Measurements from ENCODE around the gene EPB41L3.

Gene EPB41L3

GRCh38 chr18:5414546-5414945, 129.3 kb downstream of the EPB41L3 start:
- TF ChIP-seq CTCF (IDR thresholded peaks at IDR 0.05; ENCODE audit: low read length) = no peak
- no peak for TF ChIP-seq EZH2 (IDR thresholded peaks at IDR 0.05; ENCODE audit: borderline replicate concordance, low read length)

DNA sequence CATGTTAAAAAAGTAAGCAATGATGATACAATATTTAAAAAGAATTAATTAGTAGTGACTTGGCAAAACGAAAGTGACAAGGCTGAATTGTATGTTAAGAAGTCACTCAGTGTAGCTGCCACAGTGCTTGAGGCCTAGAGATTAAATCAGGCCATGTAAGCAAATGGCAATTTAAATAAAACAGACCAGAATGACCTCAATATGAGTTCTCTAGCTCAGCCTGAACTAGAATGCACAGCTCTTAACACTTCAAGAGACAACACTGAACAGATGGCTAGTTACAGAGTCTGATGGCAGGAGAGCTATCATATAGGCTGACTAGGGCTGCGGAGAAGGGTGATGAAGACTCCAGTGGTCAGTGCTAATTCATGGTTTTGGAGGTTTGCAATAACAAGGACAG, 130.3 kb downstream of the EPB41L3 start:
- 0 out of 2 replicates have a peak, but pooled peaks cover 5% of the 10 kb centered on the region for H3K27me3 ChIP-seq (ENCODE audit: insufficient read depth, low read length)

More at GRCh38 chr18:5414546-5414945, 129.3 kb downstream of the EPB41L3 start:
- Histone ChIP-seq H3K4me1 (ENCODE audit: insufficient read depth, low read length, severe bottlenecking) (no peaks in the 10 kb centered on the region), H3K27ac (ENCODE audit: low read depth, low read length, poor library complexity, severe bottlenecking) (no peak overlapping the region), H3K9me2 (ENCODE audit: low read depth, low read length) (no peaks in the 10 kb centered on the region), H3K9ac (ENCODE audit: low read length) (no peak overlapping the region), H3K36me3 (ENCODE audit: insufficient read depth, low read length) (no peaks in the 10 kb centered on the region), H3F3A (ENCODE audit: insufficient read depth, low read length) (no peaks in the 10 kb centered on the region), H3K4me2 (ENCODE audit: low read length) (no peak overlapping the region), H3K79me2 (ENCODE audit: insufficient read depth, low read length) (no peaks in the 10 kb centered on the region), H3K27me3 (ENCODE audit: insufficient read depth, low read length) (0 out of 2 replicates have a peak, but pooled peaks cover 9% of the 10 kb centered on the region), H3K4me3 (ENCODE audit: low read depth, low read length, poor library complexity, severe bottlenecking) (no peak overlapping the region), H2AFZ (ENCODE audit: low read length) (no peak overlapping the region), H4K20me1 (ENCODE audit: insufficient read depth, low read length) (no peaks in the 10 kb centered on the region), H3K9me3 (ENCODE audit: low read length) (no peaks in the 10 kb centered on the region)

DNA sequence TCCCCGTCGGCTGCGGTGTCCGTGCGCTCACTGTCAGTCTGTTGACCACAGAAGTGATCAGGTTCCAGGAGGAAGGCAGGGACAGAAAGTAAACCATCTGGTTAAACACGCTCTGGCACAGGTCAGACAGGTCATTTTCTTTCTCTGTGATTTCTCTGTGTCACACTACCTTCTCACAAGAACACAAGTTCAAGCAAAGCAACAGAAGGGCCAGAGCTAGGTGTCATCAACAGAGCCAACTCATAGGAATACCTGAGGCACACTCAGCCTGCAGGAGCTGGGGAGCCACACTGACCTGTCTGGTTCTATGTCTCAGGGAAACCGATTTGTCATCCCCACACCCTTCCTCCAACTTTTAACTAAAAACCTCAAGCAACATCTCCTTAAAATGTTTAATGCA, 133.2 kb downstream of the EPB41L3 start:
- Histone ChIP-seq H3K27ac (ENCODE audit: low read depth, low read length, poor library complexity, severe bottlenecking) (no peak overlapping the region), H3K9me2 (ENCODE audit: low read depth, low read length) (no peaks in the 10 kb centered on the region), H3K9ac (ENCODE audit: low read length) (no peak overlapping the region), H4K20me1 (ENCODE audit: insufficient read depth, low read length) (no peaks in the 10 kb centered on the region), H3F3A (ENCODE audit: insufficient read depth, low read length) (no peaks in the 10 kb centered on the region), H3K79me2 (ENCODE audit: insufficient read depth, low read length) (no peaks in the 10 kb centered on the region), H3K36me3 (ENCODE audit: insufficient read depth, low read length) (no peaks in the 10 kb centered on the region), H3K4me1 (ENCODE audit: insufficient read depth, low read length, severe bottlenecking) (no peaks in the 10 kb centered on the region), H3K4me2 (ENCODE audit: low read length) (no peak overlapping the region), H3K4me3 (ENCODE audit: low read depth, low read length, poor library complexity, severe bottlenecking) (no peak overlapping the region), H3K9me3 (ENCODE audit: low read length) (no peaks in the 10 kb centered on the region), H2AFZ (ENCODE audit: low read length) (no peak overlapping the region), H3K27me3 (ENCODE audit: insufficient read depth, low read length) (0 out of 2 replicates have a peak, but pooled peaks cover 4% of the 10 kb centered on the region)
- TF ChIP-seq EZH2 (IDR thresholded peaks at IDR 0.05; ENCODE audit: borderline replicate concordance, low read length) (no peak), CTCF (IDR thresholded peaks at IDR 0.05; ENCODE audit: low read length) (no peak)

More for the DNA sequence above, 130.3 kb downstream of the EPB41L3 start:
- Histone ChIP-seq H3K4me3 (ENCODE audit: low read depth, low read length, poor library complexity, severe bottlenecking) (no peak overlapping the region), H4K20me1 (ENCODE audit: insufficient read depth, low read length) (no peaks in the 10 kb centered on the region), H3K9me3 (ENCODE audit: low read length) (no peaks in the 10 kb centered on the region), H3K79me2 (ENCODE audit: insufficient read depth, low read length) (no peaks in the 10 kb centered on the region), H3K4me1 (ENCODE audit: insufficient read depth, low read length, severe bottlenecking) (no peaks in the 10 kb centered on the region), H3K36me3 (ENCODE audit: insufficient read depth, low read length) (no peaks in the 10 kb centered on the region), H3K9ac (ENCODE audit: low read length) (no peak overlapping the region), H2AFZ (ENCODE audit: low read length) (no peak overlapping the region), H3K9me2 (ENCODE audit: low read depth, low read length) (no peaks in the 10 kb centered on the region), H3K4me2 (ENCODE audit: low read length) (no peak overlapping the region), H3F3A (ENCODE audit: insufficient read depth, low read length) (no peaks in the 10 kb centered on the region), H3K27ac (ENCODE audit: low read depth, low read length, poor library complexity, severe bottlenecking) (no peak overlapping the region)
- TF ChIP-seq CTCF (IDR thresholded peaks at IDR 0.05; ENCODE audit: low read length) (no peak), EZH2 (IDR thresholded peaks at IDR 0.05; ENCODE audit: borderline replicate concordance, low read length) (no peak)

All from OCI-LY1 (cell line).